OCI-LY1 (cell line): Measurements from ENCODE around the gene TCF25.
A peak's percentile ranks its signal among the peaks of the same experiment; 100 is the strongest.

ENCODE experiments used
- H2AFZ ChIP-seq: fragments of 200-600 bp; sonication (generic), shearing (Covaris generic); 2 replicates; pipeline ENCODE4 v1.6.0; 2014; ENCODE audit warnings: antibody characterized with exemption, mild to moderate bottlenecking, low read length
- H3F3A ChIP-seq: fragments of 200-600 bp; sonication (generic), shearing (Covaris generic); 2 replicates; pipeline ENCODE4 v1.6.0; 2014; ENCODE audit warnings: mild to moderate bottlenecking, antibody characterized with exemption, low read length, moderate library complexity; ENCODE audit not compliant: insufficient read depth
- H3K27ac ChIP-seq: fragments of 200-600 bp; sonication (generic); 2 replicates; pipeline ENCODE4 v1.5.1; 2014; ENCODE audit warnings: low read length, mixed run types, mild to moderate bottlenecking, low read depth; ENCODE audit not compliant: poor library complexity, severe bottlenecking
- H3K27me3 ChIP-seq: fragments of 200-600 bp; sonication (generic); 2 replicates; pipeline ENCODE4 v1.6.0; 2014; ENCODE audit warnings: antibody characterized with exemption, mild to moderate bottlenecking, low read length, moderate library complexity; ENCODE audit not compliant: insufficient read depth
- H3K36me3 ChIP-seq: fragments of 200-600 bp; sonication (generic); 2 replicates; pipeline ENCODE4 v1.6.1; 2014; ENCODE audit warnings: mild to moderate bottlenecking, antibody characterized with exemption, low read length, moderate library complexity, mixed read lengths; ENCODE audit not compliant: insufficient read depth
- H3K4me1 ChIP-seq: fragments of 200-600 bp; sonication (generic); 2 replicates; pipeline ENCODE4 v1.5.1; 2014; ENCODE audit warnings: mild to moderate bottlenecking, low read length, moderate library complexity; ENCODE audit not compliant: insufficient read depth, severe bottlenecking
- H3K4me2 ChIP-seq: fragments of 200-600 bp; sonication (generic), shearing (Covaris generic); 2 replicates; pipeline ENCODE4 v1.6.1; 2014; ENCODE audit warnings: low read length
- H3K4me3 ChIP-seq: fragments of 200-600 bp; sonication (generic); 2 replicates; pipeline ENCODE4 v1.5.1; 2014; ENCODE audit warnings: low read length, low read depth, mild to moderate bottlenecking, mixed read lengths; ENCODE audit not compliant: poor library complexity, severe bottlenecking
- H3K79me2 ChIP-seq: fragments of 200-600 bp; shearing (Covaris generic); 2 replicates; pipeline ENCODE4 v1.6.1; 2016; ENCODE audit warnings: mixed run types, low read length, mixed read lengths; ENCODE audit not compliant: insufficient read depth
- H3K9ac ChIP-seq: fragments of 200-600 bp; sonication (generic), shearing (Covaris generic); 2 replicates; pipeline ENCODE4 v1.6.1; 2014; ENCODE audit warnings: mild to moderate bottlenecking, low read length, mixed read lengths
- H3K9me2 ChIP-seq: fragments of 200-600 bp; sonication (generic), shearing (Covaris generic); 2 replicates; pipeline ENCODE4 v1.6.1; 2014; ENCODE audit warnings: low read depth, mild to moderate bottlenecking, low read length, mixed read lengths
- H3K9me3 ChIP-seq: fragments of 200-600 bp; shearing (Covaris generic); 2 replicates; pipeline ENCODE4 v1.6.1; 2014; ENCODE audit warnings: low read length, mixed read lengths
- H4K20me1 ChIP-seq: fragments of 200-600 bp; sonication (generic), shearing (Covaris generic); 2 replicates; pipeline ENCODE4 v1.6.0; 2016; ENCODE audit warnings: mild to moderate bottlenecking, low read length; ENCODE audit not compliant: insufficient read depth
- EZH2 ChIP-seq: fragments of 200-600 bp; sonication (generic), shearing (Covaris generic); IDR thresholded peaks from 2 replicates; pipeline ENCODE4 v1.8.0; 2017; ENCODE audit warnings: borderline replicate concordance, mixed run types, mild to moderate bottlenecking, antibody characterized with exemption, low read length, moderate library complexity, mixed read lengths
- TF ChIP-seq, protein P1 (sequence below): fragments of 200-600 bp; sonication (generic), shearing (Covaris generic); IDR thresholded peaks from 2 replicates; pipeline ENCODE4 v1.5.1; 2017; ENCODE audit warnings: mild to moderate bottlenecking, antibody characterized with exemption, low read length, moderate library complexity, mixed read lengths

TCF25 gene

DNA sequence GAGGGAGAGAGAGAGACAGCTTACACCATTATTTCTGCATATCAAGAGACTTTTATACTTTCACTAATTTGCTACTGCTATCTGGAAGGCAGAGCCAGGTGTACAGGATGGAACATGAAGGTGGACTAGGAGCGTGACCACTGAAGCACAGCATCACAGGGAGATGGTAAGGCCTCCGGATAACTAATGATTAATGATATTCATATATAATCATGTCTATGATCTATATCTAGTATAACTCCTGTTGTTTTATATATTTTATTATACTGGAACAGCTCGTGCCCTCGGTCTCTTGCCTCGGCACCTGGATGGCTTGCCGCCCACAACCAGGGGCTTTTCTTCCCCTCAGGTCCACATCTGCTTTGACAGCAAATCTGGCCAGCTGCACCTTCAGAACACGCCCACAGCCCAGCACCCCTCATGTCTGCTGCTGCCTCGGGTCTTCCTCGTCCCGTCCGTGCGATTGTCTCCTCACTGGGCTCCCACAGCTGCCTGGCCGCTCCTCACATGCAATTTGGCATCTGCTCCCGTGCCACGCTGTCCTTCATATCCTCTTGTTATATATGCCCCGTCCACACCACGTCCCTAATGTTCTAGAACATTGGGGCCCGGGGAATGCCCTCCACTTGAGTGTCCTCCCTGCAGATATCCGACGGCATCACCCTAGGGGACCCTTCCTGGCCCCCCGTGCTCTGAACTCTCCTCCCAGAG lies 64.9 kb downstream of the TCF25 start:
- H3K4me2 ChIP-seq = no peak overlapping the region
- H3K9ac ChIP-seq = no peak overlapping the region
- no peaks in the 10 kb centered on the region for H3K79me2 ChIP-seq
- no peaks in the 10 kb centered on the region for H3K9me2 ChIP-seq
- H3K9me3 ChIP-seq = no peaks in the 10 kb centered on the region
- no peak for TF ChIP-seq EZH2
- TF ChIP-seq, protein P1, sequence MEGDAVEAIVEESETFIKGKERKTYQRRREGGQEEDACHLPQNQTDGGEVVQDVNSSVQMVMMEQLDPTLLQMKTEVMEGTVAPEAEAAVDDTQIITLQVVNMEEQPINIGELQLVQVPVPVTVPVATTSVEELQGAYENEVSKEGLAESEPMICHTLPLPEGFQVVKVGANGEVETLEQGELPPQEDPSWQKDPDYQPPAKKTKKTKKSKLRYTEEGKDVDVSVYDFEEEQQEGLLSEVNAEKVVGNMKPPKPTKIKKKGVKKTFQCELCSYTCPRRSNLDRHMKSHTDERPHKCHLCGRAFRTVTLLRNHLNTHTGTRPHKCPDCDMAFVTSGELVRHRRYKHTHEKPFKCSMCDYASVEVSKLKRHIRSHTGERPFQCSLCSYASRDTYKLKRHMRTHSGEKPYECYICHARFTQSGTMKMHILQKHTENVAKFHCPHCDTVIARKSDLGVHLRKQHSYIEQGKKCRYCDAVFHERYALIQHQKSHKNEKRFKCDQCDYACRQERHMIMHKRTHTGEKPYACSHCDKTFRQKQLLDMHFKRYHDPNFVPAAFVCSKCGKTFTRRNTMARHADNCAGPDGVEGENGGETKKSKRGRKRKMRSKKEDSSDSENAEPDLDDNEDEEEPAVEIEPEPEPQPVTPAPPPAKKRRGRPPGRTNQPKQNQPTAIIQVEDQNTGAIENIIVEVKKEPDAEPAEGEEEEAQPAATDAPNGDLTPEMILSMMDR = no peak
- no peak overlapping the region for H2AFZ ChIP-seq
- no peak overlapping the region for H3K27ac ChIP-seq
- H4K20me1 ChIP-seq = no peaks in the 10 kb centered on the region
- H3K4me3 ChIP-seq = no peak overlapping the region
- no peaks in the 10 kb centered on the region for H3K4me1 ChIP-seq
- H3K36me3 ChIP-seq = peaks cover 4% of the 10 kb centered on the region; the same call in 1 of the 2 replicates
- no peaks in the 10 kb centered on the region for H3K27me3 ChIP-seq
- H3F3A ChIP-seq = no peaks in the 10 kb centered on the region

DNA sequence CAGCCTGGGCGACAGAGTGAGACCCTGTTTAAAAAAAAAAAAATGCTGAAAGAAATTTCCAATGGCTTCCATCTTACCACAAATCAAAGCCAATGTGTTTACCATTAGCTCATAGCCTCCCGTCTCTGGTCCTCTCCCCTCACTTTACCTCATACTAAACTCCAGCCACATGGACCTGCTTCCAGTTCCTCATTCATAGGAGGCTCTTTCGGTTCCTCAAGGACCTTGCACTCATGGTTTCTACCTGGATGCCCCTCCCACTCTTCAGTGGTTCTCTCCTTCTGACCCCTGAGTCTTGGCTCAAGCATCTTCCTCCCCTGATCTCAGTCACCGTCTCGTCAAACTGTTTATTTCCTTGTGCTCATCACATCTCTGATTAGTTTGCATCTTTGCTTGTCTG lies 71.4 kb downstream of the TCF25 start:
- Histone ChIP-seq H3K9me3 (no peaks in the 10 kb centered on the region), H3K9me2 (no peaks in the 10 kb centered on the region), H3K4me3 (no peak overlapping the region), H3F3A (no peaks in the 10 kb centered on the region), H3K9ac (no peak overlapping the region), H4K20me1 (no peaks in the 10 kb centered on the region), H3K4me2 (no peak overlapping the region), H2AFZ (no peak overlapping the region), H3K36me3 (no peaks in the 10 kb centered on the region), H3K79me2 (no peaks in the 10 kb centered on the region), H3K27ac (no peak overlapping the region), H3K27me3 (no peaks in the 10 kb centered on the region), H3K4me1 (peaks cover 18% of the 10 kb centered on the region)
- no peak for TF ChIP-seq EZH2
- TF ChIP-seq, protein P1 = no peak

DNA sequence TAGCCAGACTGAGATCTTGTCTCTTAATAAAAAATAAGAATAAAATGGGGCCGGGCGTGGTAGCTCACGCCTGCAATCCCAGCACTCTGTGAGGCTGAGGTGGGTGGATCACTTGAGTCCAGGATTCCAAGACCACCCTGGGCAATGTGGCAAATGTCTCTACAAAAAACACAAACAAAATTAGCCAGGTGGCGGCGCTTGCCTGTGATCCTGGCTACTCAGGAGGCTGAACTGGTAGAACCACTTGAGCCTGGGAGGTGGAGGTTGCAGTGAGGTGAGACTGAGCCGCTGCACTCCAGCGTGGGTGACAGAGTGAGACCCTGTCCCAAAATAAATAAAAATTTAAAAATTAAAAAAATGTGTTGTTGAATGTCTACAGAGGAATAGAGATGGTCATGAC lies 72.3 kb downstream of the TCF25 start:
- TF ChIP-seq, protein P1 = peak; percentile 32; the same call in 1 of the 2 replicates
- TF ChIP-seq EZH2 = no peak
- Histone ChIP-seq H2AFZ (no peak overlapping the region), H3K36me3 (peaks cover 4% of the 10 kb centered on the region; the same call in 1 of the 2 replicates), H3K9ac (no peak overlapping the region), H3K27ac (no peak overlapping the region), H3K4me3 (no peak overlapping the region), H3K9me2 (no peaks in the 10 kb centered on the region), H3K4me2 (no peak overlapping the region), H3K9me3 (no peaks in the 10 kb centered on the region), H4K20me1 (no peaks in the 10 kb centered on the region), H3K27me3 (no peaks in the 10 kb centered on the region), H3F3A (no peaks in the 10 kb centered on the region), H3K4me1 (peaks cover 24% of the 10 kb centered on the region), H3K79me2 (no peaks in the 10 kb centered on the region)
